Measurements from ENCODE around the gene PTPRN2. TPM values are rescaled to one million over a fixed set of nuclear protein-coding genes. Genes with fewer than 3 reads are reported as not detected.
A peak's percentile ranks its signal among the peaks of the same experiment; 100 is the strongest.

Gene PTPRN2
- total and polyA plus RNA-seq, 2 of the 8 experiments (the other 6 are each of a cell fraction or from before 2014, with no cell fraction given), result 2.6 to 4.5 TPM

GRCh38 chr7:158025686-158026600 is 561.7 kb downstream of the PTPRN2 start:
- no peaks in the 10 kb centered on the region; a peak in 1 of 7 replicates for H3K27me3 ChIP-seq (replicated peaks in 1 of 4; ENCODE audit: control insufficient read depth in 3 of 4, extremely low read depth in 1 of 4, insufficient read depth in 3 of 4, low read length in 3 of 4)
- no peak overlapping the region for H2BK5ac ChIP-seq (ENCODE audit: low read depth, low read length)
- no peak overlapping the region for H3K27ac ChIP-seq (ENCODE audit: low read depth, low read length)
- H2BK20ac ChIP-seq (ENCODE audit: low read length), result no peak overlapping the region
- no peak overlapping the region for H3K14ac ChIP-seq (ENCODE audit: insufficient read length)
- H4K91ac ChIP-seq (replicated peaks; ENCODE audit: insufficient read length, low read length), result peak overlapping the region; percentile 71
- H3K4ac ChIP-seq (replicated peaks; ENCODE audit: insufficient read length, low read depth, low read length), result no peak overlapping the region
- H3K79me1 ChIP-seq (ENCODE audit: low read depth, low read length), result no peaks in the 10 kb centered on the region
- H3K4me1 ChIP-seq (replicated peaks in 1 of 4; ENCODE audit: control insufficient read depth in 3 of 4, insufficient read depth in 4 of 4, low read length in 3 of 4), result peaks cover 0 to 4% (median 2%) of the 10 kb centered on the region in 4 experiments; a peak in 1 of 7 replicates
- TF ChIP-seq KDM1A (IDR thresholded peaks at IDR 0.05; ENCODE audit: borderline replicate concordance, low read length) (no peak), SIX5 (IDR thresholded peaks at IDR 0.05; ENCODE audit: low read depth, low read length) (no peak), NRF1 (IDR thresholded peaks at IDR 0.05; ENCODE audit: low read depth, low read length) (no peak), TCF12 (IDR thresholded peaks at IDR 0.05; ENCODE audit: low read depth, low read length) (no peak), SP4 (IDR thresholded peaks at IDR 0.05; ENCODE audit: low read length) (no peak), CHD2 (IDR thresholded peaks at IDR 0.05; ENCODE audit: low read length) (no peak), ZNF274 (IDR thresholded peaks at IDR 0.05; ENCODE audit: borderline replicate concordance, extremely low read depth, low read length) (no peak), SAP30 (IDR thresholded peaks at IDR 0.05; ENCODE audit: insufficient read depth, insufficient replicate concordance, low read length) (no peak), SRF (IDR thresholded peaks at IDR 0.05; ENCODE audit: low read depth, low read length) (no peak), BACH1 (IDR thresholded peaks at IDR 0.05; ENCODE audit: low read length) (no peak), CBX5 (IDR thresholded peaks at IDR 0.05; ENCODE audit: low read depth, low read length) (no peak)
- TF ChIP-seq, protein P1, sequence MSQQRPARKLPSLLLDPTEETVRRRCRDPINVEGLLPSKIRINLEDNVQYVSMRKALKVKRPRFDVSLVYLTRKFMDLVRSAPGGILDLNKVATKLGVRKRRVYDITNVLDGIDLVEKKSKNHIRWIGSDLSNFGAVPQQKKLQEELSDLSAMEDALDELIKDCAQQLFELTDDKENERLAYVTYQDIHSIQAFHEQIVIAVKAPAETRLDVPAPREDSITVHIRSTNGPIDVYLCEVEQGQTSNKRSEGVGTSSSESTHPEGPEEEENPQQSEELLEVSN (IDR thresholded peaks at IDR 0.05), result no peak
- DNase-seq (ENCODE audit: low read depth in 1 of 2, low spot score in 2 of 2), result no peak
- CTCF ChIA-PET (ENCODE audit: partially characterized antibody), result interaction anchor here (0.6 to 1.5 kb wide), 2 partner anchors 14 to 374 kb away, joined by 3 to 7 read pairs; no protein-coding TSS in a partner anchor
- H3K18ac ChIP-seq (ENCODE audit: extremely low read depth, low read length), result no peak overlapping the region
- H2AK5ac ChIP-seq (ENCODE audit: low read depth, low read length), result no peak overlapping the region
- H3K4me3 ChIP-seq (ENCODE audit: extremely low read depth in 1 of 4, insufficient read depth in 2 of 4, low read depth in 3 of 4, low read length in 4 of 4), result no peak overlapping the region
- H3K4me2 ChIP-seq (ENCODE audit: insufficient read depth in 1 of 2, low read depth in 2 of 2, low read length in 2 of 2), result no peak overlapping the region
- H3K9me3 ChIP-seq (ENCODE audit: insufficient read depth in 2 of 2, low read depth in 1 of 2, low read length in 1 of 2), result no peaks in the 10 kb centered on the region
- no peak overlapping the region for H3K9ac ChIP-seq (replicated peaks in 1 of 4; ENCODE audit: extremely low read depth in 1 of 4, low read depth in 3 of 4, low read length in 3 of 4)
- no peak overlapping the region for H2BK12ac ChIP-seq (ENCODE audit: low read depth, low read length)
- 0 out of 2 replicates have a peak overlapping the region, but pooled peaks have one; percentile 38 for H4K8ac ChIP-seq (ENCODE audit: extremely low read depth, insufficient read depth, low read length)
- no peak overlapping the region for H2AFZ ChIP-seq (ENCODE audit: low read length)
- H3K79me2 ChIP-seq (ENCODE audit: control insufficient read depth in 1 of 2, insufficient read depth in 2 of 2, low read length in 2 of 2), result no peaks in the 10 kb centered on the region
- no peak for FAIRE-seq
- no peak overlapping the region for H3K23ac ChIP-seq (ENCODE audit: insufficient read length)
- no peak overlapping the region for H4K5ac ChIP-seq (ENCODE audit: insufficient read length, low read depth, low read length)
- peaks cover 0 to 2% of the 10 kb centered on the region in 2 experiments for H4K20me1 ChIP-seq (replicated peaks in 1 of 2; ENCODE audit: control insufficient read depth in 1 of 2, insufficient read depth in 2 of 2, low read length in 2 of 2)
- H3K23me2 ChIP-seq (ENCODE audit: low read depth, low read length), result no peaks in the 10 kb centered on the region
- H3K56ac ChIP-seq (replicated peaks; ENCODE audit: insufficient read length, low read depth, low read length), result no peak overlapping the region
- POLR2A ChIA-PET (ENCODE audit: partially characterized antibody), result no interaction called here
- 93% methylated on average over 30 of the region's 30 CpGs; no CpG with 5 or more reads in 1 of the 2 experiments for WGBS, 2 experiments (ENCODE audit: extremely low coverage in 1 of 2, insufficient coverage in 1 of 2, insufficient read length in 1 of 2, insufficient replicate concordance in 2 of 2, low coverage in 1 of 2, low lambda C conversion rate in 2 of 2, missing lambda C conversion rate in 1 of 2)
- no peak overlapping the region for H2BK15ac ChIP-seq (ENCODE audit: low read length)
- H2BK120ac ChIP-seq (replicated peaks; ENCODE audit: low read depth, low read length), result no peak overlapping the region
- no peaks in the 10 kb centered on the region for H3K36me3 ChIP-seq (ENCODE audit: control insufficient read depth in 2 of 4, insufficient read depth in 4 of 4, low read length in 3 of 4)

Measured in H1 (cell line).